GM19099 (cell line): ENCODE results near the gene EFCAB6.

Source experiments
- POLR2A ChIP-seq: IDR thresholded peaks from 3 replicates; pipeline ENCODE4 v1.6.1; 2011; ENCODE audit warnings: low read depth; ENCODE audit not compliant: insufficient read length; ENCODE audit errors: extremely low read depth

EFCAB6 gene, protein sequence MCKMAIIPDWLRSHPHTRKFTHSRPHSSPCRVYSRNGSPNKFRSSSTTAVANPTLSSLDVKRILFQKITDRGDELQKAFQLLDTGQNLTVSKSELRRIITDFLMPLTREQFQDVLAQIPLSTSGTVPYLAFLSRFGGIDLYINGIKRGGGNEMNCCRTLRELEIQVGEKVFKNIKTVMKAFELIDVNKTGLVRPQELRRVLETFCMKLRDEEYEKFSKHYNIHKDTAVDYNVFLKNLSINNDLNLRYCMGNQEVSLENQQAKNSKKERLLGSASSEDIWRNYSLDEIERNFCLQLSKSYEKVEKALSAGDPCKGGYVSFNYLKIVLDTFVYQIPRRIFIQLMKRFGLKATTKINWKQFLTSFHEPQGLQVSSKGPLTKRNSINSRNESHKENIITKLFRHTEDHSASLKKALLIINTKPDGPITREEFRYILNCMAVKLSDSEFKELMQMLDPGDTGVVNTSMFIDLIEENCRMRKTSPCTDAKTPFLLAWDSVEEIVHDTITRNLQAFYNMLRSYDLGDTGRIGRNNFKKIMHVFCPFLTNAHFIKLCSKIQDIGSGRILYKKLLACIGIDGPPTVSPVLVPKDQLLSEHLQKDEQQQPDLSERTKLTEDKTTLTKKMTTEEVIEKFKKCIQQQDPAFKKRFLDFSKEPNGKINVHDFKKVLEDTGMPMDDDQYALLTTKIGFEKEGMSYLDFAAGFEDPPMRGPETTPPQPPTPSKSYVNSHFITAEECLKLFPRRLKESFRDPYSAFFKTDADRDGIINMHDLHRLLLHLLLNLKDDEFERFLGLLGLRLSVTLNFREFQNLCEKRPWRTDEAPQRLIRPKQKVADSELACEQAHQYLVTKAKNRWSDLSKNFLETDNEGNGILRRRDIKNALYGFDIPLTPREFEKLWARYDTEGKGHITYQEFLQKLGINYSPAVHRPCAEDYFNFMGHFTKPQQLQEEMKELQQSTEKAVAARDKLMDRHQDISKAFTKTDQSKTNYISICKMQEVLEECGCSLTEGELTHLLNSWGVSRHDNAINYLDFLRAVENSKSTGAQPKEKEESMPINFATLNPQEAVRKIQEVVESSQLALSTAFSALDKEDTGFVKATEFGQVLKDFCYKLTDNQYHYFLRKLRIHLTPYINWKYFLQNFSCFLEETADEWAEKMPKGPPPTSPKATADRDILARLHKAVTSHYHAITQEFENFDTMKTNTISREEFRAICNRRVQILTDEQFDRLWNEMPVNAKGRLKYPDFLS (N-terminal part only)

DNA sequence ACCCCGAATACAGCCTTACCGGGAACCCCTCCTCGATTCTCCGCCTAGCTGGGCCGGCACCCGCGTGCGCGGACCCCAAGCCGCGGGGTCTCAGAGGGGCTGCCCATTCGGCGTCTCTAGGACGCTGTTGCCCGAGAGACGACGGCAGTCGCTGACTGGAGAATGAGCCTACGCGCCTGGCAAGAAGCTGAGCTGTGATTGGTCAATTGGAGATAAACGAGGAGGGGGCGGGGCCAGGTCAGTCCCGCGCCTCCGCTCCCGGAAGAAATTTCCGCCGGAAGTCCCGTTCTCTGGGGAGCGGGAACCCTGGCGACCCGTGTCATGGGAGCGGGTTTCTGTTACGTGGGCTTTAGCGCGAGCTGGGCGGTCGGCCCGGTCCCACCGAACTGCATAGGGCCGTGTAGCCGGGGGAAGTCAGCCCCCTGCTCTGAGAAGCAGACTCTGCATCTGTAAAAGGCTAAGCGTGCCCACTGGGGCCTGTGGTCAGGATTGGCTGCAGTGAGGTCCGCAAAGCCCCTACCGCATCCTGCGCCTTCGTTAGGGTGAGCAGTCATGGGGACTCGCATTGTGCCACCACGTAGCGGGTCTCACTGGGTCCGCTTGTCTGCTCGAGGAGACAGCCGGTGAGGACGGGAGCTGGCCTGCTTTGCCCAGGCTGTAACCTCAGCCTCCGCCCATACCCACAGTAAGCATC is at the start of gene EFCAB6:
EFCAB6 (minus strand) TSS at position 157 of the 694 bp plus-strand sequence. CDS start 29,987 bp downstream, outside the sequence.
- peak; percentile 87 for TF ChIP-seq POLR2A

DNA sequence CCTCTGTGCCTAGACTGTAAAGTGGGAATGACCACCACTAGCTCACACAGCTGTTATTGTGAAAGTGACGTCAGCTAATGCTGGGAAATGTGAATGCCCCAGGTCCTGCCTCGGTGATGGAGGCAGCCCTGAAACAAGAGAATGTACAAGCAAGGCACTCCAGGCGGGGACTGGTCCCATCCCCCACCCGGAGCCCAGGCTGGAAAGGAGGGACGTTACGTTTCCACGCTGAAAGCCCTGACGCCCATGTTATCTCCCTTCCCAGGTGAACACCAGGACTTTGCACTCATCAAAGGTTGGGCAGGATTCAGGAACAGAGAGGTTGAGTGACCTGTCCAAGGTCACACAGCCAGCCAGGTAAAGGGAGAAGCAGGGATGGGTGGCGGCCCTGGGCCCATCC is 49.4 kb upstream of the EFCAB6 start:
- no peak for TF ChIP-seq POLR2A

DNA sequence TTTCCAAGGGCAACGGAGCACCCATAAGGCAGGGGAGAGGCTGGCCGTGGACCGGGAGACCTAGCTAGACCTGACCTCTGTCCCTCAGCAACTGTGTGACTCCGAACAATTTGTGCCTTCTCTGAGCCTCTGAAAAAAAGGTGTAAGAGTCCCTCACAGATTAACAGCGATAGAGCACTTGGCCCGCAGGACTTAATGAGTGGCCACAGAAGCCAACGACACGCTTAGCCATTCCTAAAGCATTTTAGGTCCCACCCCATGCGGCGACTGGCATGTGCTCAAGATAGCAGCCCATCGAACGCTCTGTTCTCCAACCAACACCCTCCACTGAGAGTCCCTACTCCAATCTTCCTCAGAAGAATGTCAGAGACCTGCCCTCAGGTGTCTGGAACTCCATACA is 48.7 kb upstream of the EFCAB6 start:
- no peak for TF ChIP-seq POLR2A

GRCh38 chr22:43860126-43860525 is 48.0 kb upstream of the EFCAB6 start:
- TF ChIP-seq POLR2A, result no peak

DNA sequence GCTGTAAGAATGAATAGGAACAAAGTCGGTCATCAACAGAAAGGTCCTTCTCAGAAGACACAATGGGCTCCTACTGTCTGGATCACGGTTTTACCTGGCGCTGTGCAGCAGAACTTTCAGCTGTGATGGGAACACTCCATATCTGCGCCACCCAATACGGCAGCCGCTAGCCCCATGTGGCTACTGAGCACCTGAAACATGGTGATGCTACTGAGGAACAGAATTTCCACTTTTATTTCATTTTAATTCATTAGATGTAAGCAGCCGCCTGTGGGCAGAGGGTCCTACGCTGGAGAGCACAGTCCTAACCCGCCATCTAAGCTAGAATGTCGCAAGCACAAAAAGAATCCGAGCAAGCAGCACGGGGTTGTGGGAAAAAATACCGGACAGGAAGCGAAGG is 47.5 kb upstream of the EFCAB6 start:
- no peak for TF ChIP-seq POLR2A

GRCh38 chr22:43859176-43859575 is 47.1 kb upstream of the EFCAB6 start:
- TF ChIP-seq POLR2A, result no peak

- no peak for TF ChIP-seq POLR2A
Observed at GRCh38 chr22:43858156-43858895, 46.2 kb upstream of the EFCAB6 start.

DNA sequence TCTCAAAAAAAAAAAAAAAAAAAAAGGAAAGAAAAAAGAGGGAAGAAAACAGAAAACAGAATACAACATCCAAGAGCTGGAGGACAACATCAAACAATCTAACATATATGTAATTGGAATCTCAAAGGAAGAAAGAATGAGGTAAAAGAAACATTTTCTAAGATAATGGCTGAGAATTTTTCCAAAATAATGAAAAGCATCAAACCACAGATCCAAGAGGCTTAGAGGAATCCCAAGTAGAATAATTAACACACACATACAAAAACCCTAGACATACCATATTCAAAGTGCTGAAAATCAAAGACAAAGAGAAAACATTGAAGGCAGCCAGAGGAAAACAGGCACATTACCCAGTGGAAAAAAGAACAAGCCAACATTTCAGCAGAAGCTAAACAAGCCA is 45.3 kb upstream of the EFCAB6 start:
- TF ChIP-seq POLR2A, result no peak

DNA sequence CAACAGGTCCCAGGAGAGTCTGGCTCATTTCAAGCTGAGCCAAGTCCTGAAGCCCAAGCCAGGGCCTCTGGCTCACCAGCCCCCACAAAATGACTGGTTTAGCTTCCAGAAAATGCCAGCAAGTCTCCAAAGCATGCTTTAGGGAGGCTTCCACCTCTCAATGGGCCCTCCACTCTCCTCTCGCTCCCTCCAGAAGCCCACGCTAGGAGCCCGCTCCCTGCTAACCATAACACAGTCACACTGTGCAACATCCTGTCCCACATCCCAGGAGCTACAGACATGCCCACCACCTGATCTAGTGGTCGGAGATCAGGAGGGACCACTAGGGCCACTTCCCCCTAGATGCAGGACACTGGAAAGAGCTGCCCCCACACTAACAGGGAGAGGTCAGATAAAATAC is 43.3 kb upstream of the EFCAB6 start:
- no peak for TF ChIP-seq POLR2A

DNA sequence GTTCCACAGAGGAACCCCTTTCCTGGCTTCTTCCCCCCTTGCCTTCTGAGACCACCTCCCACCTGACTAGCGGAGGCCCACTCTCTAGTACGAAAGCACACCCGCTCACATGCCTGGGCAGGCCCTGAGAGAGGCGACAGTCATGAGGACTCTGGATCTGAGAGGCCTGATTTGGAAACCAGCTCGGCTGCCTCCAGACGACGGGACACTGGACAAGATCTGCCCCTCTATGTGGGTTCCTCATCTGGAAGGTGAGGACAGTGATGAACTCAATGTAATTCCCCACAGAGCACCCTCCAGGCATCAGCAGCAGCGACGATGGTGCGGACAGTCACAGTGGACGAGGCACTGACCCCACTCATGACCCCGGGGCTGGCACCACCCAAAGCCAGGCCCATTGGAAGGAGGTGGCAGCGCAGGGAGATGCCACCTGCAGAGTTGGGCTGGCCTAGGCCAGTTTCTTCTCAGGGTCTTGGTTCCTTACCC is 42.7 kb upstream of the EFCAB6 start:
- no peak for TF ChIP-seq POLR2A

GRCh38 chr22:43854121-43854785 is 42.1 kb upstream of the EFCAB6 start:
- no peak for TF ChIP-seq POLR2A

DNA sequence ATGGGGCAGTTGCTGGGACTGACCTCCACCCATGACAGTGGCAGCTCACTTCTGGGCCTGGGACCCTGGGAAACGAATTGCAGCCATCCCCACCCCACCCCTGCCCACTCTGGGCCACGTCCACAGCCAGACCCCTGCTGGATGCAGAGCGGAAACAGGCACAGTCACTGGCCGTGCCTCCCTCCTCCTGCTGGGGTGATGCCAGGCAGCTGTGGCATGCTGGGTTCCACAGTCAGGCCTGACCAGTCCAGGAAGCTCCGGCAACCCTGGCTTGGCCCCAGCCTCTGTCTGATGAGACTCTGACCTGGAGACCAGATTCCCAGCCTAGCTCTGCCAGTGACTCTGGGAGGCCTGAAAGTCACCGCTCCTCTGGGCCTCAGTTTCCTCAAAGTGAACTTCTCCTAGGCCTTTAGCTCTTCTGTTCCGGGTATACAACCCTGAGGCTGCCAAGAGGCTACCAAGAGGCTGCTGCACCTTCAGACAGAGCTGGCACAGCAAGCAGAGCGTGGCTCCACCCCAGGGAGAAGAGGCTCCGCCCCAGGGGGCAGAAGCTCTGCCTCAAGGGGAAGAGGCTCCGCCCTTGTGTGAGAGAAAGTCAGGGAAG is 41.3 kb upstream of the EFCAB6 start:
- no peak for TF ChIP-seq POLR2A
